ENCODE measurements around the gene GPR137B. TPM values are rescaled to one million over a fixed set of nuclear protein-coding genes. Genes with fewer than 3 reads are reported as not detected.

GPR137B gene
- total and polyA plus RNA-seq, 8 donors = 9.3 to 37.4 (median 12.7) TPM

DNA sequence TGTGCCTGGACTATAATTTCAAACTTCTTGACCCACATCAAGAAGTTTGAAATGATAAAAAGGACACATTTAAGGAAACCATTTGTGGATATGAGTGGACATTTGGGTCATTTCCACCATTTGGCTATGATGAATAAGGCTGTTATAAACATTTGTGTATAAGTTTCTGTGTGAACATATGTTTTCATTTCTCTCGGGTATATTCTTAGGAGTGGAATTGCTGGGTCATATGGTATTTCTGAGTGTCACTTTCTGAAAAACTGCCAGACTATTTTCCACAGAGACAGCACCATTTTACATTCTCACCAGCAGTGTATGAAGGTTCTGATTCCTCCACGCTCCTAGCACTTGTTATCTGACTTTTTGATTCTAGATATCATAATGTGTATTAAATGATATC, 50.8 kb downstream of the GPR137B start:
- H3K36me3 ChIP-seq = peaks cover 0 to 23% of the 10 kb centered on the region in 2 donors
- intact Hi-C loops (cut with DNase I) = no loop called here
- TF ChIP-seq CTCF (IDR thresholded peaks at IDR 0.05) = no peak
- ATAC-seq (no peak), DNase-seq (no peak)
- H3K4me3 ChIP-seq = no peak overlapping the region
- H3K9me3 ChIP-seq = peaks cover 0 to 44% of the 10 kb centered on the region in 2 donors
- no peak overlapping the region for H3K27ac ChIP-seq
- H3K4me1 ChIP-seq = no peaks in the 10 kb centered on the region
- H3K27me3 ChIP-seq = no peaks in the 10 kb centered on the region

DNA sequence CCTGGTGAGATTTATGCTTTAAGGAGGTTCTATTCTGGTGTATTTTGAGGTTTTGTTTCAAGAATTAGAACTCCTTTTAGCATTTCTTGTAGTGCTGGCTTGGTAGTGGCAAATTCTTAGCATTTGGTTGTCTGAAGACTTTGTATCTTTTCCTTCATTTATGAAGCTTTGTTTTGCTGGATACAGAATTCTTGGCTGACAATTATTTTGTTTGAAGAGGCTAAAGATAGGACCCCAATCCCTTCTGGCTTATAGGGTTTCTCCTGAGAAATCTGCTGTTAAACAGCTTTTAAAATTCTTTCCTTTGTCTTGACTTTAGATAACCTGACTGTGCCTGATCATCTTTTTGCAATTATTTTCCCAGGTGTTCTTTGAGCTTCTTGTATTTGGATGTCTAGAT, 58.6 kb downstream of the GPR137B start:
- intact Hi-C loops (cut with DNase I) = no loop called here
- Histone ChIP-seq H3K27ac (no peak overlapping the region), H3K4me1 (no peaks in the 10 kb centered on the region), H3K36me3 (peaks cover 0 to 27% of the 10 kb centered on the region in 2 donors), H3K4me3 (no peak overlapping the region), H3K9me3 (peaks cover 4 to 60% of the 10 kb centered on the region in 2 donors), H3K27me3 (no peaks in the 10 kb centered on the region)
- ATAC-seq = no peak
- no peak for DNase-seq
- no peak for TF ChIP-seq CTCF (IDR thresholded peaks at IDR 0.05)

DNA sequence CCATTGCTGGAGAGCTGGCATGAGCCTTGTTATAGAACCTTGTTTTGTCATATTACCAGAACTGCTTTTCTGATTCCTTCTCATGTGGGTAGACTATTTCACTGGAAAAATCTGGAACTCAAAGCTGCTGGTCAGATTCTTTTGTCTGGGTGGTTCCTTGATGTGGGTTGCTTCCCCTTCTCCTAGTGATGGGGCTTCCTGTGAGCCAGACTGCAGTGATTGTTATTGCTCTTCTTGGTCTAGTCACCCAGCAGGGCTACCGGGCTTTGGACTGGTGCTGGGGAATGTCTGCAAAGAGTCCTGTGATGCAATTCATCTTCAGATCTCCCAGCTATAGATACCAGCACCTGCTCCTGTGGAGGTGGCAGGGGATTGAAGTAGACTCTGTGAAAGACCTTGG, 59.4 kb downstream of the GPR137B start:
- DNase-seq (no peak), ATAC-seq (no peak)
- TF ChIP-seq CTCF (IDR thresholded peaks at IDR 0.05) = no peak
- intact Hi-C loops (cut with DNase I) = no loop called here
- H3K4me1 ChIP-seq = no peaks in the 10 kb centered on the region
- peaks cover 0 to 27% of the 10 kb centered on the region in 2 donors for H3K36me3 ChIP-seq
- H3K4me3 ChIP-seq = no peak overlapping the region
- peaks cover 4 to 52% of the 10 kb centered on the region in 2 donors for H3K9me3 ChIP-seq
- H3K27me3 ChIP-seq = no peaks in the 10 kb centered on the region
- no peak overlapping the region for H3K27ac ChIP-seq

- peaks cover 0 to 26% of the 10 kb centered on the region in 2 donors for H3K36me3 ChIP-seq
- no peak overlapping the region for H3K4me3 ChIP-seq
- no peak for TF ChIP-seq CTCF (IDR thresholded peaks at IDR 0.05)
- ATAC-seq (no peak), DNase-seq (no peak)
- H3K9me3 ChIP-seq = peaks cover 4 to 29% of the 10 kb centered on the region in 2 donors
- H3K27ac ChIP-seq = no peak overlapping the region
- intact Hi-C loops (cut with DNase I) = no loop called here
- peaks cover 0 to 4% of the 10 kb centered on the region in 2 donors for H3K4me1 ChIP-seq
- H3K27me3 ChIP-seq = no peaks in the 10 kb centered on the region
Measured at GRCh38 chr1:236204039-236204438, 61.7 kb downstream of the GPR137B start.

DNA sequence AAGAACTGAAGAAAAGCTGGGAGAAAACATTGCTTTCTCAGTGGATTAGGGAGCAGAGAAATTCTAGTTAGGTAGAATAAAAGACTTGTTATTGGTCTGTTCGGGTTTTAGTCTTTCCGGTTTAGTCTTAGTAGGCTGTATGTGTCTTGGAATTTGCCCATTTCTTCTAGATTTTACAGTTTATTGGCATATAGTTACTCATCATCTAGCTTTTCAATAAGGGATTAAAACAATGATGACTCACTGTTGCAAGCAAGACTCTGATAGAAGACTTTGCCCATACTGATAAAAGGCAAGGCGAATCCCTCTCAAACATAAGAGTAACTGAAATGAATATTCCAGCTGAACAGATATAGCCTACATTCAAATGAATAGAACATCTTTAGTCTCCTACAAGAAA, 62.3 kb downstream of the GPR137B start:
- Histone ChIP-seq H3K9me3 (peaks cover 4 to 23% of the 10 kb centered on the region in 2 donors), H3K27ac (no peak overlapping the region), H3K27me3 (no peaks in the 10 kb centered on the region), H3K4me1 (peaks cover 0 to 4% of the 10 kb centered on the region in 2 donors), H3K4me3 (no peak overlapping the region), H3K36me3 (peaks cover 0 to 26% of the 10 kb centered on the region in 2 donors)
- ATAC-seq (no peak), DNase-seq (no peak)
- intact Hi-C loops (cut with DNase I) = no loop called here
- TF ChIP-seq CTCF (IDR thresholded peaks at IDR 0.05) = no peak

Measured in left lung (tissue), 10 donors.